MCF 10A (cell line): ENCODE data around the gene BRAP. TPM values are rescaled to one million over a fixed set of nuclear protein-coding genes. Genes with fewer than 3 reads are reported as not detected.

Source experiments
- BruUV-seq: library from RNA; stranded (reverse); fragments of 400-500 nt; replicated peaks from 2 replicates; lab custom pipeline; 2021; lab: Mats Ljungman, UMichigan
- CTCF ChIA-PET: fragments of 300-600 bp; sonication (Branson Sonifier 250); formaldehyde crosslinking; extraction: SDS; loops from one replicate; lab custom pipeline; 2021; ENCODE audit warnings: antibody characterized with exemption, inconsistent platforms; lab: Yijun Ruan, JAX
- POLR2A ChIA-PET: fragments of 300-600, 350-650 bp; sonication (Branson Sonifier 250); formaldehyde crosslinking; extraction: SDS; loops from one replicate; lab custom pipeline; 2020; ENCODE audit warnings: antibody characterized with exemption, inconsistent platforms; lab: Yijun Ruan, JAX
- DNase-seq: peaks from one replicate; pipeline ENCODE4 v3.0.0-alpha.2; 2018; ENCODE audit not compliant: unreplicated experiment
- H3K27ac Mint-ChIP-seq: one replicate; pipeline ENCODE4 v1.8.0; 2022; ENCODE audit warnings: mild to moderate bottlenecking, low read depth, mixed read lengths; ENCODE audit not compliant: unreplicated experiment
- H3K27me3 Mint-ChIP-seq: one replicate; pipeline ENCODE4 v1.8.0; 2022; ENCODE audit warnings: mixed read lengths; ENCODE audit not compliant: insufficient read depth, unreplicated experiment
- H3K36me3 Mint-ChIP-seq: one replicate; pipeline ENCODE4 v1.8.0; 2022; ENCODE audit warnings: mild to moderate bottlenecking, moderate library complexity, mixed read lengths; ENCODE audit not compliant: insufficient read depth, unreplicated experiment
- H3K4me1 Mint-ChIP-seq: one replicate; pipeline ENCODE4 v1.8.0; 2022; ENCODE audit warnings: mixed read lengths; ENCODE audit not compliant: insufficient read depth, unreplicated experiment
- H3K4me3 Mint-ChIP-seq: one replicate; pipeline ENCODE4 v1.8.0; 2022; ENCODE audit warnings: mild to moderate bottlenecking, moderate library complexity, mixed read lengths; ENCODE audit not compliant: unreplicated experiment
- H3K9me3 Mint-ChIP-seq: one replicate; pipeline ENCODE4 v1.8.0; 2022; ENCODE audit warnings: mixed read lengths; ENCODE audit not compliant: unreplicated experiment
- intact Hi-C: fragments of 100-400 bp; cut with micrococcal nuclease; formaldehyde crosslinking; loops from 2 replicates; pipeline ENCODE4 v1.14.1; 2022
- total RNA-seq: library from RNA; stranded (reverse); gene quantifications from 2 replicates; pipeline ENCODE4 v1.2.3, GENCODE V29; 2022
- TF ChIP-seq, protein P1 (sequence below): fragments of 200-600 bp; IDR thresholded peaks from one replicate; pipeline ENCODE4 v1.8.0; 2022; ENCODE audit warnings: antibody characterized with exemption, mild to moderate bottlenecking; ENCODE audit not compliant: unreplicated experiment

The BRAP gene
- total RNA-seq, 1 experiment from 2014 or later: 24.4 TPM

DNA sequence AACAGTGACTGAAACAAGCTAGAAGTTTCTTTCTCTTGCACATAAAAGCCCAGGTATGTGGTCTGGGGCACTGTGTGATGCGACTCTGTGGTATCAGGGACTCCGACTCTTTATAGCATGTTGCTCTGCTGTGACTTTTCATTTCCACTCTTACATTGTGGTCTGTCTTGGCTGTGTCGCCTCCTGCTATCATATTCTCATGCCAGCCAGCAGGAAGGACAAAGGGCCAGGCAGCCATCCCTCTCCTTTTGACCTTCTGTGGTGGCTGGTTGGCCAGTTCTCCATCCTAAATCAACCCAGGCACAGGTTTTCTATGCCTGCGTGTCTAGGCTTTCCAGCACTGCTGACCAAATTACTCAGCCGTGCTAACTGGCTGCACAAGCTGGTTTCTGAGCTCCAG lies 8.1 kb upstream of the BRAP start:
- no peak for DNase-seq
- intact Hi-C loops: no loop called here
- H3K4me3 Mint-ChIP-seq: no peak overlapping the region
- H3K9me3 Mint-ChIP-seq: no peaks in the 10 kb centered on the region
- no peaks in the 10 kb centered on the region for H3K27me3 Mint-ChIP-seq
- ChIA-PET POLR2A (interaction anchor here (1.3 to 1.4 kb wide), 2 partner anchors 8 to 9 kb away, joined by 3 to 6 read pairs; partner anchors contain the start of genes ACAD10 and BRAP), CTCF (interaction anchor here (1.0 kb wide), 1 partner anchor 119 kb away, joined by 3 read pairs; no protein-coding TSS in a partner anchor)
- no peak overlapping the region for H3K27ac Mint-ChIP-seq
- H3K36me3 Mint-ChIP-seq: peaks cover 66% of the 10 kb centered on the region
- no TSS peak for BruUV-seq
- H3K4me1 Mint-ChIP-seq: no peaks in the 10 kb centered on the region
- TF ChIP-seq, protein P1, sequence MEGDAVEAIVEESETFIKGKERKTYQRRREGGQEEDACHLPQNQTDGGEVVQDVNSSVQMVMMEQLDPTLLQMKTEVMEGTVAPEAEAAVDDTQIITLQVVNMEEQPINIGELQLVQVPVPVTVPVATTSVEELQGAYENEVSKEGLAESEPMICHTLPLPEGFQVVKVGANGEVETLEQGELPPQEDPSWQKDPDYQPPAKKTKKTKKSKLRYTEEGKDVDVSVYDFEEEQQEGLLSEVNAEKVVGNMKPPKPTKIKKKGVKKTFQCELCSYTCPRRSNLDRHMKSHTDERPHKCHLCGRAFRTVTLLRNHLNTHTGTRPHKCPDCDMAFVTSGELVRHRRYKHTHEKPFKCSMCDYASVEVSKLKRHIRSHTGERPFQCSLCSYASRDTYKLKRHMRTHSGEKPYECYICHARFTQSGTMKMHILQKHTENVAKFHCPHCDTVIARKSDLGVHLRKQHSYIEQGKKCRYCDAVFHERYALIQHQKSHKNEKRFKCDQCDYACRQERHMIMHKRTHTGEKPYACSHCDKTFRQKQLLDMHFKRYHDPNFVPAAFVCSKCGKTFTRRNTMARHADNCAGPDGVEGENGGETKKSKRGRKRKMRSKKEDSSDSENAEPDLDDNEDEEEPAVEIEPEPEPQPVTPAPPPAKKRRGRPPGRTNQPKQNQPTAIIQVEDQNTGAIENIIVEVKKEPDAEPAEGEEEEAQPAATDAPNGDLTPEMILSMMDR: no peak

DNA sequence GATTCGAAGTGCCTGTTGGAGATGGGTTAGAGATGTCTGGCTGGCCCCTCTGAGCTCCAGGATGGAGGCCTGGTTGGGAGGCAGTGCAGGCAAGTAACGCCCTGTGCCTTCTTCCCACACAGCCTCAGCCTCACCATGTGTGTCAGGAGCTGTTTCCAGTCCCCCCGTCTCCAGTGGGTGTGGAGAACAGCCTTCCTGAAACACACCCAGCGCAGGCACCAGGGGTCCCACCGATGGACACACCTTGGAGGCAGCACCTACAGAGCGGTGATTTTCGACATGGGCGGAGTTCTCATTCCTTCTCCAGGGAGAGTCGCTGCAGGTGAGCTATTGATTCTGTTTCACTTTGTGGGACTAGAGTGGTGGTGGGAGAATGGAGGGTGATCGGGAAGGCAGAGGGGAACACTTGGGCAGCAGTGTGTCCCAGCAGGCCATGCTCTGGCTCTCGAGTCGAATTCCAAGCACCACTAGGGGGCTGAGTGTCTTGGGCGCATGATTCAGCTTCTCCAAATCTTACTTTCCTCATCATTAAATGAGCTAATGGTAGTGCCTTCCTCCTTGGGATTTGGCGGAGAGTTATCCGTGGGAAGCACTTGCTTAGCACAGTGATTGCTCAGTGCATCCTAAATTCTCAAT lies 6.9 kb upstream of the BRAP start:
- H3K4me1 Mint-ChIP-seq: peaks cover under 1% of the 10 kb centered on the region
- H3K9me3 Mint-ChIP-seq: no peaks in the 10 kb centered on the region
- H3K27ac Mint-ChIP-seq: no peak overlapping the region
- ChIA-PET CTCF (interaction anchor here (0.5 to 1.3 kb wide), 2 partner anchors 17 to 28 kb away, joined by 3 to 5 read pairs; no protein-coding TSS in a partner anchor), POLR2A (interaction anchor here (1.4 kb wide), 1 partner anchor 10 kb away, joined by 3 read pairs; no protein-coding TSS in a partner anchor)
- H3K4me3 Mint-ChIP-seq: no peak overlapping the region
- H3K27me3 Mint-ChIP-seq: no peaks in the 10 kb centered on the region
- intact Hi-C loops: no loop called here
- no TSS peak for BruUV-seq
- DNase-seq: peak; percentile 12
- TF ChIP-seq, protein P1: peak; percentile 13
- H3K36me3 Mint-ChIP-seq: peaks cover 55% of the 10 kb centered on the region

DNA sequence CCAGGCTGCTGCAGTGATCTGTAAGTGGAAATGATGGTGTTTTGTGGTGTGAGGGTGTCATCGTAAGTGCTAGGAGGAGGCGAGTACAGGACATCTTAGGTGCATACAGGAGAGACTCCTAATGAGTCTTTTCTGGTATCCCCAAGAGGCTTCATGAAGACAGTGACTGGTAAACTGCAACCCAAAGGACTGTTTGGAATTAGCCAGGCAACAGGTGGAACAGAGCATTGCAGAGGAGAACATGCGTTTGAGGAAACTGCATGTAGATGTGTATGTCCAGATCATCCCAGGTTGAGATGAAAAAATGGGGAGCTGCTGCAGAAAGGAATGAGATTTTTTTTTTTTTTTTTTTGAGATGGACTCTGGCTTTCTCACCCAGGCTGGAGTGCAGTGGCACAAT lies 5.5 kb upstream of the BRAP start:
- Mint-ChIP-seq H3K9me3 (no peaks in the 10 kb centered on the region), H3K27me3 (no peaks in the 10 kb centered on the region), H3K36me3 (peaks cover 41% of the 10 kb centered on the region), H3K4me1 (peaks cover 11% of the 10 kb centered on the region), H3K4me3 (no peak overlapping the region), H3K27ac (no peak overlapping the region)
- intact Hi-C loops: no loop called here
- CTCF ChIA-PET: interaction anchor here (0.6 kb wide), 3 partner anchors 9 to 666 kb away, joined by 3 to 5 read pairs (median 3); no protein-coding TSS in a partner anchor
- no TSS peak for BruUV-seq
- POLR2A ChIA-PET: no interaction called here
- TF ChIP-seq, protein P1: no peak
- no peak for DNase-seq

DNA sequence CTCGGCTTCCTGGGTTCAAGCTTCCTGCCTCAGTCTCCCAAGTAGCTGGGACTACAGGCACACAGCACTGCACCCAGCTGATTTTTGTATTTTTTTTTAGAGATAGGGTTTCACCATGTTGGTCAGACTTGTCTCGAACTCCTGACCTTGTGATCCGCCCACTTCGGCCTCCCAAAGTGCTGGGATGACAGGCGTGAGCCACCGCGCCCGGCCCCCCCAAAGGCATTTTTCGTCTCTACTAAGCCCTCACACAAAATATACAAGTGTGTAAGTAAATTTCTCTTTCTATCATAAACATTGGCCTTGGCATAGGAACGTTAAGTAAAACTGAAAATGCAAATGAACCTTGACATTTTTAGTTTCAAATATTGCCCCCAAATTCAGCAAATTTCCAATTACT lies 2.2 kb upstream of the BRAP start:
- no peak overlapping the region for H3K27ac Mint-ChIP-seq
- H3K4me1 Mint-ChIP-seq: peaks cover 17% of the 10 kb centered on the region
- TF ChIP-seq, protein P1: no peak
- no TSS peak for BruUV-seq
- H3K4me3 Mint-ChIP-seq: no peak overlapping the region
- intact Hi-C loops: loop anchor here (1.0 to 2.0 kb wide), 2 partner anchors 100 to 125 kb away; no protein-coding TSS in a partner anchor
- POLR2A ChIA-PET: interaction anchor here (0.7 kb wide), 1 partner anchor 1613 kb away, joined by 3 read pairs; no protein-coding TSS in a partner anchor
- CTCF ChIA-PET: interaction anchor here (1.6 kb wide), 1 partner anchor 125 kb away, joined by 5 read pairs; no protein-coding TSS in a partner anchor
- DNase-seq: no peak
- H3K36me3 Mint-ChIP-seq: peaks cover 22% of the 10 kb centered on the region
- no peaks in the 10 kb centered on the region for H3K27me3 Mint-ChIP-seq
- no peaks in the 10 kb centered on the region for H3K9me3 Mint-ChIP-seq
